Testis (tissue), 2 donors: ENCODE results near the gene ZZZ3.

Source experiments
- CTCF ChIP-seq, 3 experiments: fragments of 450-650 bp in 2 of 3; fragments of 200-600 bp in 1 of 3; sonication (generic) in 1 of 3; IDR thresholded peaks; one replicate each; pipeline ENCODE4 v1.5.1; 2016 to 2019; ENCODE audit warnings: antibody characterized with exemption in 3 of 3, mild to moderate bottlenecking in 2 of 3, moderate library complexity in 1 of 3
- POLR2A ChIP-seq: fragments of 450-650 bp; IDR thresholded peaks from one replicate; pipeline ENCODE4 v1.6.1; 2017; ENCODE audit warnings: antibody characterized with exemption, mild to moderate bottlenecking, moderate library complexity

GRCh38 chr1:77673030-77673429, 9.4 kb downstream of the ZZZ3 start:
- no peak for TF ChIP-seq POLR2A
- no peak for TF ChIP-seq CTCF (IDR thresholded peaks at IDR 0.05)
